HG03457 (cell line): ENCODE data around the gene EIF4EBP2.

Experiments used
- ATAC-seq: cut with Tn5 transposase; IDR thresholded peaks from one replicate; pipeline ENCODE4 v1.9.1; 2021; ENCODE audit warnings: moderate number of reproducible peaks; ENCODE audit not compliant: unreplicated experiment

EIF4EBP2 gene

DNA sequence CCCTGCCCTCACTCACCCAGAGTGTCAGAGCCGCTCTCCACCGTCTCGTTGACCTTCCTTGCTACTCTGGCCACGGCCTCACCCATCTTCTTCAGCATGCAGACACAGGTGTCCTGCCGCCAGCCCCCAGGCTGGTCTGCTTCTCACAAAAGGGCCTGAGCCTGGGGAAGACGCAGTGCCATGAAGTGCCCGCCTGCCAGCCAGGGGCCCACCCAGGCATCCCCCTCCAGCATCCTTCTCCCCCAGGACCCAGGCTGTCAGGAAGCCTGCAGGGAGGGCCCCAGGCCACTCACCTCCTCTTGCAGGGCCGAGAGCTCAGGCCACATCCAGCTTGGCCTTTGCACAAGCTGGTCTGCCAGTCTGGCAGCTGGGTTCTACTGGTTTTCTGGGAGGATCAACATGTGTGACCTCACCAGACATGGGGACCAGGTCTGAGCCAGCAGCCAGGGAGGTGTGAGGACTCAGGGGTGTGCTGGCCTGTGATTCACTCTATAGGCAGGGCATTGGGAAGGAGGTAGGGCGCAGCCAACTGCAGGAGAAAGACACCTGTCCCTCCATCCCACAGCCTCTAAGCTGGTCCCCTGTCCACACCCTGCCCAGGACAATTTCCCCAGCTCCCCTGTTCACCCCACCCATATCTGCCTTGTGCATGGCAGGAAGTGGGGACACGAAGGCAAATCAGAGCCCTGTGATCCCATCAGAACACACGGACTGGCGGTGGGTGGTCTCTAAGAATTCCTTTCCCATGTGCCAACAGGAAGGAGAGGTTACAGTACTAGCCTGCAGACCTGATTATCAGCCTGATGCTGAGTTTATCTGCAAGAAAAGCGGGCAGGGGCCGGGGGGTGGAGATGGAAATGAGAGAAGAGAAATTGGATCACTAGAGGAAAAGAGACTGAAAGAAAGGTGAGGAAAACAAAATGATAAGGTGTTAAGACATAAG lies 27.2 kb upstream of the EIF4EBP2 start:
- no peak for ATAC-seq

DNA sequence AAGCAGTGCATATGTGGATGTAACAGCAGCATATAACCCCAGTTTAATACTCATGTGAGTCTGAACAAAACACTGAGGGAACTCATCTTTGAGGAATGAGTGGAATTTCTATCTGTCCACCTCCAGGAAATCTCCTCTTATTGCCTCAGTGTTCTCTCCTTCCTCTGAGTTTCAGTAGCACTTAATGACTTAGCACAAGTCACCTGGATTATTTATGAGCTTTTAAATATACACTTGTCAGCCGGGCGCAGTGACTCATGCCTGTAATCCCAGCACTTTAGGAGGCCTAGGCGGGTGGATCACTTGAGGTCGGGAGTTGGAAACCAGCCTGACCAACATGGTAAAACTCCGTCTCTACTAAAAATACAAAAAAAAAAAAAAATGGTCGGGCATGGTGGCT lies 25.8 kb upstream of the EIF4EBP2 start:
- no peak for ATAC-seq

GRCh38 chr10:70379581-70380176 lies 24.3 kb upstream of the EIF4EBP2 start:
- no peak for ATAC-seq

- no peak for ATAC-seq
Measured at GRCh38 chr10:70380350-70381135, 23.4 kb upstream of the EIF4EBP2 start.

GRCh38 chr10:70381471-70382421 lies 22.2 kb upstream of the EIF4EBP2 start:
- peak; percentile 14 for ATAC-seq

DNA sequence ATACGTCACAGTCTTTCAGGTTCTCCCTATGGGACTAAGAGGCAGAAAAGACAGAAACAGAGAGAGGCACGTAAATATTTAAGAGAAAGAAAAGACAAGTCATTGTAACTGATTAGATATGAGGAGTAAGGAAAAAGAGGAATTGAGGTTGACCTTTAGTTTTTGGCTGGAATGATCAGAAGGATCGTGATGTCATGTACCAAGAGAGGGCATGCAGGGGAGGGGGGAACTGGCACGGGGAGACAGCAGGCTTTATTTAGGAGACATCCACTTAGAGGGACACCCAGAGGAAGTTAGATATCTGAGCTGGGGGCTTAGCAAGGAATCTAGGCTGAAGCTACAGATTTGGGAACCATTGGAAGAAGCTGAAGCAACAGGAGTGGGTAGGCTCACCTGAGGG lies 12.3 kb upstream of the EIF4EBP2 start:
- ATAC-seq, result no peak

GRCh38 chr10:70396140-70396539 lies 7.8 kb upstream of the EIF4EBP2 start:
- ATAC-seq, result no peak

- ATAC-seq, result no peak
Measured at GRCh38 chr10:70399177-70399576, 4.8 kb upstream of the EIF4EBP2 start.

GRCh38 chr10:70403483-70404035 lies 386 bp upstream of the EIF4EBP2 start:
- no peak for ATAC-seq

- peak; percentile 3 for ATAC-seq
Measured at GRCh38 chr10:70404787-70405036, 767 bp downstream of the EIF4EBP2 start.

DNA sequence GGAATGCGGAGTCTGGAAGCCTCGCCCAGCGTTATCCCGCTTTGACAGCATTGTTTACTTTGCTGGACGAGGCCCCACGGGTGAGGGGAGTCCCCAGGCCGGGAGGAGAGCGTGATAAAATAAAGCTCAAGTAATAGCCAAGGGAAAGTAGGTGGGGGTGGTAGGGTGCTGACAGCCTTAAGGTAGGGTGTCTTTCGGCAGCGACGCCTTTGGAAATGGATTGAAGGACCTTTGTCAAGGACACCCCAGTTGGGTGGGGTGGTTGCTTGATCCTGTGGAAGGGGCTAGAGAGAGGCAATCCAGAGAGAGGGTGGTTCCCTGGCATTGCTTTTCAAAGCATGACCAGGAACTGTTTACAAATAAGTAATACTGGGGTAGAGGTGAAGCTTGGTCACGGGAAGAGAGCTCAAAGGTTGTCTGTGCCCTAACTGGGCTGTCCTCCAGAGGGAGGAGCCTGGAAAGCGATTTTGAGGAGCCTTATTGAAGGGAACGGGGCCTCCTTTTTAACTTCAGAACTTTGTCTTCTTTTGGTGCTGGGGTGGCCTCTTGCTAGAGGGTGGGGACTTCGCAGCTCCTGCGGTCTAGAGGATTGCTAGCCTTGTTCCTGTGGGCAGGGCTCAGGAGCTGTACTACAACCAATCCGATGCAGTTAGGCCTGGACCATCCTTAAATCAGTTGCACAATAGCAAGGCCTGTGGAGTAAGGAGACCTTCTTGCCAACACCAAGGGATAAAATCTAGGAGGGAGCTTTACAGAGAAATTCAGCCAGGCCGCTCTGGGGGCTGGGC lies 1.3 kb downstream of the EIF4EBP2 start:
- no peak for ATAC-seq

DNA sequence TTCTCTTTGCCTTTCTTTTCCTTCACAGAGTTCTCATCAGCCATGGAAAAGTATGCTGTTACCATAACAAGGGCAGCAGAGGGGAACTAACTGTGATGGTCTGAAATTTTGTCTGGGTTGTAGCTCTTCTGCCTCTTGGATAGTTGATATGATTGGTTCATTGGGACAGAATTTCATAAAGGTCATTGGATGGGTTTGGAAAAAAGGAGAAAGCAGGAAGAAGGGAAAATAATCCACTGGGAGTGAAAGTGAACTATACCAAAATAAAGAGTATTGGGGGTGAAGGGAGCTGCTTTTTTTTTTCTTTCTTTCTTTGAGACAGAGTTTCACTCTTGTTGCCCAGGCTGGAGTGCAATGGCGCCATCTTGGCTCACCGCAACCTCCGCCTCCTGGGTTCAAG lies 5.8 kb downstream of the EIF4EBP2 start:
- no peak for ATAC-seq

GRCh38 chr10:70410608-70411007 lies 6.7 kb downstream of the EIF4EBP2 start:
- no peak for ATAC-seq

GRCh38 chr10:70412356-70412755 lies 8.4 kb downstream of the EIF4EBP2 start:
- ATAC-seq, result no peak

- no peak for ATAC-seq
Measured at GRCh38 chr10:70417568-70417967, 13.6 kb downstream of the EIF4EBP2 start.

DNA sequence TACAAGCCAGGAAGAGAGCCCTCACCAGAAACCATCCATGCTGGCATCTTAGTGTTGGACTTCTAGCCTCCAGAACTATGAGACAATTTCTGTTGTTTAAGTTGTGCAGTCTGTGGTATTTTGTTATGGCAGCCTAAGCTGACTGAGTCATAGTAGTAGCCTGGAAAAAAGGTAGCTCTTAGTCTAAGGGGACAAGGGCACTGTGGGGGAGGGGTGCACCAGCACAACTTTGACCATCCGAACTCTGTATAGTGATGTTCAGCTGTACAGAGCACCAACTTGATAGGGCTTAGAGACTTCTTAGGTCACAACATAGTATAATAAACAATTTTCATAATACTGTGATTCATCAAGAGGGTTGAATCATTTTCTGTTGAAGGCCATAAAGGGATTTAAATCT lies 14.3 kb downstream of the EIF4EBP2 start:
- ATAC-seq, result no peak

DNA sequence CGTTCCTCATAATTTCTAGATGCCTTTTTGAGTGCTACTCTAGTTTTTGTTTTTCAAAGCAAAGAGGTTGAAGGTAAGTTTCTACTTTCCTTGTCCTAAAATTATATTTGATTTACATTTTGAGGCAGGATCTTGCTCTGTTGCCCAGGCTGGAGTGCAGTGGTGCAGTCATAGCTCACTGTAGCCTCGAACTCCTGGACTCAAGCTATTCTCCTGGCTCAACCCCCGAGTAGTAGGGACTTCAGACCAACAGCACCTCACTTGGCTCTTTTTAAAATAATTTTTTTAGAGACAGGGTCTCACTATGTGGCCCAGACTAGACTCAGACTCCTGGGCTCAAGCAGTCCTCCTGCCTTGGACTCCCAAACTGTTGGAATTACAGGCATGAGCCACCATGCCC lies 14.8 kb downstream of the EIF4EBP2 start:
- ATAC-seq, result no peak

DNA sequence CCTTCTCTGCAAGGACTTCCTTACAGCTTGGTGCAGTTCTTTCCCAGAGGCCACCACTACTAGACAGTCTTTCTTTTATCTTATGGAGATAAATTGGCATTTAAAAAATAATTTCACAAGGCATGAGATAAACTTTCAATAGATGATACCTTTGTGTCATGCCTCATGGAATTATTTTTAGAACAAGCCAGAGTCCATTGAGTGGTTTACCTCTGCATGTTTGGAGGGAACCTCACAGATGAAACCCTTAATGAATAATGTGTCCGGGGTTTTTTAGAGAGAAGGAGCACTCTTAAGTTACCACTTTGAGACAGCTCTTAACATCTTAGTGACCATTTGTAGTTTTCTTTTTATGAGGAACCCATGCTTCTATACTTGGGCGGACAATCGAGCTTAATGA lies 20.4 kb downstream of the EIF4EBP2 start:
- ATAC-seq, result no peak

- ATAC-seq, result no peak
Measured at GRCh38 chr10:70425096-70425495, 21.2 kb downstream of the EIF4EBP2 start.

DNA sequence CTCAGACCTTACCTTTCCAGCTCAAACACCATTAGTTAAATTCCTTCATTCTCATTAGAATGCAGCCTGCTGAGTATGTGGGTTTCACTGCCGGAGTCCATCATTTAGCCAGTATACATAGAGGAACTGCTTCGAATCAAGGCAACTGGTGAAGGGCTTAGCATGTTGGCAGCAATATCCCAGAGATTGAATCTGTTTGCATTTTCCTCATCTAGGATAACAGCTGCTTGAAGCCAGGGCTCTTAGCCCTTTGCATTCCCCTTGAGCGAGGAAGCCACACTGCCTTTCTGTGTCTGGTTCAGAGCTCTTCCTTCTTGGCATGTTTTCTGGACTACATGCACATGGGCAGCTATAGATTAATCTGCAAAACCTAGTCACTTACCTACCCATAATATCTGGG lies 22.9 kb downstream of the EIF4EBP2 start:
- ATAC-seq, result no peak
